H1 (cell line): Measurements from ENCODE around the gene CHRNA9. TPM values are rescaled to one million over a fixed set of nuclear protein-coding genes. Genes with fewer than 3 reads are reported as not detected.

Source experiments
- CBX5 ChIP-seq: fragments of 300-800, 300-1000 bp; sonication (generic); IDR thresholded peaks from 2 replicates; pipeline ENCODE4 v1.7.1; 2016; ENCODE audit warnings: antibody characterized with exemption, low read length, low read depth
- CEBPB ChIP-seq: IDR thresholded peaks from 2 replicates; pipeline ENCODE4 v1.6.1; 2012; ENCODE audit warnings: low read depth, low read length
- HDAC2 ChIP-seq, 2 experiments: fragments of 300-600 bp in 1 of 2; sonication (generic) in 1 of 2; IDR thresholded peaks; 2 replicates each; pipeline ENCODE4 v1.6.1; 2011 to 2012; ENCODE audit warnings: low read depth in 2 of 2, low read length in 2 of 2, mild to moderate bottlenecking in 2 of 2, moderate library complexity in 2 of 2, borderline replicate concordance in 1 of 2, inconsistent platforms in 1 of 2
- KDM1A ChIP-seq: fragments of 200-600, 300-600 bp; sonication (generic); IDR thresholded peaks from 2 replicates; pipeline ENCODE4 v1.7.1; 2016; ENCODE audit warnings: mild to moderate bottlenecking, low read length, borderline replicate concordance
- RAD21 ChIP-seq, 2 experiments: IDR thresholded peaks in 1 of 2; conservative IDR thresholded peaks in 1 of 2; 2 replicates each; pipeline ENCODE4 v1.6.1; 2011; ENCODE audit warnings: low read depth in 2 of 2, low read length in 2 of 2, improper control_type of control experiment in 1 of 2, inconsistent platforms in 1 of 2, mild to moderate bottlenecking in 1 of 2, moderate library complexity in 1 of 2
- TAF7 ChIP-seq: optimal IDR thresholded peaks from 2 replicates; pipeline ENCODE3; 2011; ENCODE audit warnings: low read depth, mild to moderate bottlenecking, inconsistent platforms, low read length, moderate library complexity, borderline replicate concordance
- polyA plus RNA-seq, 7 experiments: library from polyadenylated mRNA; depleted of rRNA in 3 of 7; stranded (reverse) in 5 of 7; unstranded in 2 of 7; fragments of >200 nt in 5 of 7; fragments of 200-250 nt in 2 of 7; gene quantifications; 1 replicate in 5 of 7; 2 replicates in 1 of 7; 4 replicates in 1 of 7; pipeline versions ENCODE4 v1.2.1 to v1.2.3, GENCODE V29; 2011 to 2013; ENCODE audit warnings: missing spikeins in 2 of 7, mixed read lengths in 2 of 7
- total RNA-seq: library from RNA; stranded (reverse); fragmentation: NEBNext Ultra II Directional; extraction: Animal tissue kit (Norgen Biotek cat#: 25700); gene quantifications from 2 replicates; pipeline ENCODE4 v1.2.1, GENCODE V29; 2021

The CHRNA9 gene
- total and polyA plus RNA-seq, 2 of the 8 experiments (the other 6 are each of a cell fraction or from before 2014, with no cell fraction given) = 1.4 to 3.3 TPM

- TF ChIP-seq HDAC2 (IDR thresholded peaks at IDR 0.05; ENCODE audit: borderline replicate concordance in 1 of 2, low read depth in 2 of 2, low read length in 2 of 2) = no peak
- TF ChIP-seq KDM1A = no peak
- no peak for TF ChIP-seq CBX5
- TF ChIP-seq RAD21 (IDR thresholded peaks at IDR 0.05 in 1 of 2, conservative IDR thresholded peaks at IDR 0.05 in 1 of 2; ENCODE audit: low read depth in 2 of 2, low read length in 2 of 2) = no peak
- TF ChIP-seq CEBPB = no peak
- TF ChIP-seq TAF7 = no peak
These were observed 43.5 kb downstream of the CHRNA9 start (continued) for GRCh38 chr4:40378619-40379018.
